ENCODE measurements around the gene PPARA.

DNA sequence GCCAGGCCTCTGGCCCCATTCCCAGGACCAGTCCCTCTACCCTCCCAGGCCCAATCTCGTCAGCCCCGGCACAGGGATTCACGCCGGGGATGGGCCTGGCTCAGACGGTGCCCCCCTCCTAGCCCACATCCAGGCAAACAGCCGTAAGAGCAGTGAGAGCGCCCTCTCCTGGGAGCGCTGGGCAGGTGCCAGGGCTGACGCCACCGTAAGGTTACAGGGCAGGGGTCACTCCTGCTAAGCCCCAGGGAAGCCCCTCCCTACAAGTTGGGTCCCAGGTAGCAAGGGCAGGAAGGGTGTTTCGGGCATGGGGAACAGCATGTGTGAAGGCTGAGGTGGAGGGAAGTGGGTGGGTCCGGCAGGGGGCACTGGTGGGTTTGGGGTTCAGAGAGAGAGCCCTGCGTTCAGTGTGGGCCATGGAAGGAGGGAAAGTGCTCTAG, 19.2 kb upstream of the PPARA start:
- TF ChIP-seq, protein P1, sequence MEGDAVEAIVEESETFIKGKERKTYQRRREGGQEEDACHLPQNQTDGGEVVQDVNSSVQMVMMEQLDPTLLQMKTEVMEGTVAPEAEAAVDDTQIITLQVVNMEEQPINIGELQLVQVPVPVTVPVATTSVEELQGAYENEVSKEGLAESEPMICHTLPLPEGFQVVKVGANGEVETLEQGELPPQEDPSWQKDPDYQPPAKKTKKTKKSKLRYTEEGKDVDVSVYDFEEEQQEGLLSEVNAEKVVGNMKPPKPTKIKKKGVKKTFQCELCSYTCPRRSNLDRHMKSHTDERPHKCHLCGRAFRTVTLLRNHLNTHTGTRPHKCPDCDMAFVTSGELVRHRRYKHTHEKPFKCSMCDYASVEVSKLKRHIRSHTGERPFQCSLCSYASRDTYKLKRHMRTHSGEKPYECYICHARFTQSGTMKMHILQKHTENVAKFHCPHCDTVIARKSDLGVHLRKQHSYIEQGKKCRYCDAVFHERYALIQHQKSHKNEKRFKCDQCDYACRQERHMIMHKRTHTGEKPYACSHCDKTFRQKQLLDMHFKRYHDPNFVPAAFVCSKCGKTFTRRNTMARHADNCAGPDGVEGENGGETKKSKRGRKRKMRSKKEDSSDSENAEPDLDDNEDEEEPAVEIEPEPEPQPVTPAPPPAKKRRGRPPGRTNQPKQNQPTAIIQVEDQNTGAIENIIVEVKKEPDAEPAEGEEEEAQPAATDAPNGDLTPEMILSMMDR (IDR thresholded peaks at IDR 0.05) = no peak
- TF ChIP-seq POLR2A (IDR thresholded peaks at IDR 0.05) (no peak), EP300 (IDR thresholded peaks at IDR 0.05) (no peak)
